Stimulated activated CD8-positive, alpha-beta memory T cell treated with anti-CD3 and anti-CD28 coated beads, Interleukin-15, amount 100 ng/mL, for 24 hours (primary cell): ENCODE data around the gene ATP5F1D.

ENCODE experiments used
- DNase-seq: peaks from one replicate; pipeline ENCODE4 v3.0.0-alpha.2; 2020; ENCODE audit warnings: low read depth

Gene ATP5F1D

DNA sequence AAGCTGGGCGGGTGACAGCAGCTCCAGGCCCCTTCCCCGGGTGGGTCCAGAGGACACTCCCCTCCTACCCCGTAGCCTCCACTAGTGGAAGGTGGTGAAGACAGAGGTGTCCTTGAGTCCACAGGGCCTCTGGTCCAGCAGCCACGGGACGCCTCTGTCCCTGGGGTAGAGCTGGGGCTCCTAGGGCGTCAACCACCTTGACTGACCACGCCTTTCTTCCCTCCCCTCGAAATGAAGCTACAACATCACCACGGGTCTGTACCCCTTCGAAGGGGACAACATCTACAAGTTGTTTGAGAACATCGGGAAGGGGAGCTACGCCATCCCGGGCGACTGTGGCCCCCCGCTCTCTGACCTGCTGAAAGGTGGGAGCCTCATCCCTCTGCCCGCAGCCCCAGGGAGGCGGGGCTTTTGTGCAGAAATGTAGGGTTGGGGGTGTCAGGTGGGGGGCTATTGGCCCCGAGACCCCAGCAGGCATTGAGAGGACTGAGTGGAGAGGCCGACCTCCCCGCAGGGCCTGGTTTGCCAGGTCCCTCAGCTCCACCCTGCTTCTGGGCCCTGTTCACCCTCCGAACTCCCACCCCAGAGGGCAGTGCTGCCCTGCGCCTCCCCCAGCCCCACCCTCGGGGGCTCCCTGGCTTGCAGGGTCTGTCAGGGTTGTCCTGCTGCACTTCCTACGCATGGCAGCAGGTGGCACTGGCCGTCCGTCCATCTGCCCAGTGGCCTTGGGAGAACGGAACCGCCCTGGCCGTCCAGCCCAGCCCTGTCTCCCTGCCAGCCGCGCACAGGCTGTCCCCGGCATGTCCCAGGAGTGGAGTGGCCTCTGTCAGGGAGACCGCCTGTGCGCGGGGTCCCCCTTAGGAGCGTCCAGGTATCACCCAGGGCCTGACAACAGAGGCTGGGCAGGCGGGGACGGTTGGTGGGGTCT is 20.3 kb upstream of the ATP5F1D start:
- DNase-seq, result no peak

DNA sequence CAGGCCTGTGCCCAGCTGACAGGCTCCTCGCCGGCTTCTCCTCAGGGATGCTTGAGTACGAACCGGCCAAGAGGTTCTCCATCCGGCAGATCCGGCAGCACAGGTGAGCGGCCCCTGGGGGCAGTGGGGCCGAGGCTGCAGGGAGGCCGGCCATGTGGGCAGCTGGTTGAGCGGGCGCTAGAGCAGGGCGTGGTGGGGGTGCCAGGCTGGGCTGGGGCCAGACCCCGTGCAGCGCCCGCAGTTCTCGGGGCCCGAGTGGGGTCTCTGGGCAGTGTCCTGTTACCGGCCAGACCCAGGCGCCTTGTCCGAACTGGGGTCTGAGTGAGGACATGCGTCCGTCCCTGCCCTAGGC is 19.7 kb upstream of the ATP5F1D start:
- DNase-seq, result no peak

DNA sequence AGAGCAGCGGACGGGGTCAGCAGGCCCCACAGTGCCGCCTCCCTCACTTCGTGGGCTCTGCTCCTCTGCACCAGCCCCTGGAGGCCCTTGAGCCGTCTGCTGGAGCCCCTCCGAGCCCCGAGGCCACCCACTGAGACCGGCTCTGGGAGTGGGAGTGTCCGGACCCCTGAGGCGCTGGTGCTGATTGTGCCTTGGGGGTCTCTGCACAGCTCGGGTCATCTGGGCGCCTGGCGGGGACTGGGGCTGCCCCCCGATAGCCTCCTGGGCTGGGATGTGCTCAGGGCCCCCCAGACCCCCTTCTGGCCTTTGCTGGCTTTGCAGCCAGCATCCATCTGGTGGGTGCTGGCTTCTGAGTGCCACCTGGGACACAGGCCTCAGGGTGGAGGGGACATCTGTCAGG is 19.2 kb upstream of the ATP5F1D start:
- no peak for DNase-seq

DNA sequence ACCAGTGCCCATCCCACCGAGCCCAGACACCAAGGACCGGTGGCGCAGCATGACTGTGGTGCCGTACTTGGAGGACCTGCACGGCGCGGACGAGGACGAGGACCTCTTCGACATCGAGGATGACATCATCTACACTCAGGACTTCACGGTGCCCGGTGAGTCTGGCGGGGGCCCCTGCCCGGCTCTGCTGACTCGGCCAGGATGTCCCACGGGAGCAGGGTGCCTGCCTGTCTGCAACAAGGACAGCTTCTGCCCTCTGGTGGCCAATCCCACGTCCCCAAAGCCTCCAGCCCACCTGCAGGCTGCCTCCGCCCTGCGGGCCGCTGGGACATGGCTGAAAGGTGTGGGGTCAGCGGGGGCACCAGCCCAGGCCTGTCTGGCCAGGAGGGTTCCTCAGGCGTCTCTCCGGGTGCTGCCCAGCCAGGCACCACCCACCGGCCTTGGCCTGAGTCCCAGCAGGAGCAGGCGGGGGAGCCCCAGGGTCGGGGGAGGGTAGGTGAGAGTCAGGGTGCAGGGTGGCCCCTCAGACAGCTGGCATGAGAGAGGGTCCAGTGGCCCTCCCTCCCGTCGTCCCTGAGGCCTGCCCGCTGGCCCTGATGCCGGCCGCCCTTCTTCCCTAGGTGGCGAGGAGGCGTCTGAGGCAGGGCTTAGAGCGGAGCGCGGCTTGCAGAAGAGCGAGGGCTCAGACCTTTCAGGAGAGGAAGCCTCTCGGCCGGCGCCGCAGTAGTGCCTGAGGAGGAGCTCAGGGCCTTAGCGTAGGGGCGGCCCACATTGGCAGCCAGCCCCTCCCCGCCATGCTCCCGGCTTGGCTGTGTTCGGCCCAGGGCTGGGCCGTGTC is 18.3 kb upstream of the ATP5F1D start:
- no peak for DNase-seq

DNA sequence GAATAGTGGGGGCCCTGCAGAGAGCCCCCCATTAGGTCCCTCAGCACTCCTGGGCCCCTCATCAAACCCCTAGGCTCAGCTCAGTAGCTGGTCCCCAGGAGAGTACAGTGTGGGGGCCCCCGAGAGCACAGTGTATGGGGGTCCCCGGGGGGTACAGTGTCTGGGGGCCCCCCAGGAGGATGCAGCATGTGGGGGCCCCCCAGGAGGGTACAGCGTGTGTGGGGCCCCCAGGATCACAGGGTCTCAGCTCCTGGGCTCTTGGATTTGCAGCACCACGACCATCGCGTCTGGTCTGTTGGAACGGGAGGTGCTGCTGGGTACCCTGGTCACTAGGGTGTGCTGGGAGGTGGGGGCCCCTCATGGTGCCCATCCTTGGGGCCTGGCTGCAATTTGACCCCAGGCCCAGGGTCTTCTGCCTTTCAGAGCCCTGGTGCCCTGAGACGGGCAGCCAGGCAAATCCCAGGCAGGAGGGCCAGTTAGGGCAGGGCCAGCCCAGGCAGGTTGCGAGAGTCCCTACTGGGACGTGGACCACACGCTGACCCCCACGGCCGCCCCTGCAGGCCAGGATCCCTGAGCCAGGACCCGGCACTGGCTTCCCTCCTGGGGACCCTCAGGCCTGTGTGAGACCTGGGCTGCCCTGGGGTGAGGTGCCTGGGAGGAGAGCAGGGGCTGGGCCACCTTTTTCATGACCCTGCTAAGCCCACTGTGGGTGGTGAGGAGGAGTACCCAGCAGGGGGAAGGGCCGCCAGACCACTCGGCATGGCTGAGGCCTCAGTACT is 17.3 kb upstream of the ATP5F1D start:
- DNase-seq, result no peak

DNA sequence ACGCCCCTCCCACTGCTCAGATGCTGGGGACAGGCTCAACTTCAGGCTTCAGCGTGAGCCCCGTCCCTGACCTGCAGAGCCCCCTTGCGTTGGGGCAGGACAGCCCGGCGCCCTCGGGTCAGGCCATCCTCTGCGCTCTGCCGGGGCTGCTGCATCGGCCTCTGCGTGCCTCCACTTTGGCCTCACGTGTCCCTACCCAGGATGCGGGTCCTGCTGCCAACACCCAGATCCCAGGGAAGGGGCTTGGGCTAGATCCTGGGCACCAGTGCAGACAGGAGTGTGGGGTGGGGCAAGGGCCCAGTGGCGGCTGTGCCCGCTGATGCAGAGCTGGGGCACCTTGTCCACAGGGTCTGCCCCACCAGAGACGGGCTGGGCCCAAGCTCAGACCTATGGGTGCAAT is 16.7 kb upstream of the ATP5F1D start:
- no peak for DNase-seq

DNA sequence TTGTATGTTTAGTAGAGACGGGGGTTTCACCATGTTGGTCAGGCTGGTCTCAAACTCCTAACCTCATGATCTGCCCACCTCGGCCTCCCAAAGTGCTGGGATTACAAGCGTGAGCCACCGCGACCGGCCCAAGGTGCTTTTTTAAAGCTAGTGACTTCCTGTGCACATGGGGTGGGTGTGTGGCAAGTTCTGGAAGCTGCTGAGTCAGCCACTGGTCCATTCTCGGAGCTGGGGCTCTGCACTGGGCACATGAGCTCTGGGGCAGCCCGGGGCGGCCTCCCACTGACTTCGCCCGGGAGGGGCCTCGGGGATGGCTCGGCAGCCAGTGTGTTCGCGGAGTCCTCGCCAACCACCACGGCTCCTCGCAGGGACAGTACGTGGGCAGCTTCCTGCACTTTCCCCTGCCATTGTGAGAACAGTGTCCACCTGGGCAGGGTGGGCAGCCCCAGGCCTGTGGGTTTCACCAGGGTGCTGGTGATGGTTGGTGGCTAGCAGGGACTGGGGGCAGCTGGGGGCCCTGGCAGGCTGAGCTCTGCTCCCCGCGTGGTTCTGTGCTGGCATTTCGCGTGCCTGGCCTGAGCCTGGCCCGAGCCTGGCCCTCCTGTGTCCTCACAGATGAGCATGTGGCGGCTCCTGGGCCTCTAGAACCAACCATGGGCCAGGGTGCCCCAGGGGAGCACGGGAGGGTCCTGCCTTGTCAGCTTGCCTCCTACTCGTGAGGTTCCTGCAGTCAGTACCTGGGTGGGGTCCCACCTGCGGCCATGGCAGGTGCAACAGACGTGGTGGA is 15.9 kb upstream of the ATP5F1D start:
- DNase-seq, result no peak

DNA sequence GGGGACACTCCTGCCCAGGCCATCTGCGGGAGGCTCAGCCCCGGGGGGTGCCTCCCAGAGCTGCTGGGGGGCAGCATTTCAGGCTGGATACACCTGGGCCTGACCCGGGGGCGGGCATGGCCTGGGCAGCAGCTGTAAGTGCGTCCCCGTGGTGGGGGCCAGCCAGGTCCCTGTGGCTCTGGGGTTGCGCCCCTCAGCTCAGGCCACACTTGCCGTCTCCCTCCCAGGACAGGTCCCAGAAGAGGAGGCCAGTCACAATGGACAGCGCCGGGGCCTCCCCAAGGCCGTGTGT is 15.4 kb upstream of the ATP5F1D start:
- DNase-seq, result no peak

DNA sequence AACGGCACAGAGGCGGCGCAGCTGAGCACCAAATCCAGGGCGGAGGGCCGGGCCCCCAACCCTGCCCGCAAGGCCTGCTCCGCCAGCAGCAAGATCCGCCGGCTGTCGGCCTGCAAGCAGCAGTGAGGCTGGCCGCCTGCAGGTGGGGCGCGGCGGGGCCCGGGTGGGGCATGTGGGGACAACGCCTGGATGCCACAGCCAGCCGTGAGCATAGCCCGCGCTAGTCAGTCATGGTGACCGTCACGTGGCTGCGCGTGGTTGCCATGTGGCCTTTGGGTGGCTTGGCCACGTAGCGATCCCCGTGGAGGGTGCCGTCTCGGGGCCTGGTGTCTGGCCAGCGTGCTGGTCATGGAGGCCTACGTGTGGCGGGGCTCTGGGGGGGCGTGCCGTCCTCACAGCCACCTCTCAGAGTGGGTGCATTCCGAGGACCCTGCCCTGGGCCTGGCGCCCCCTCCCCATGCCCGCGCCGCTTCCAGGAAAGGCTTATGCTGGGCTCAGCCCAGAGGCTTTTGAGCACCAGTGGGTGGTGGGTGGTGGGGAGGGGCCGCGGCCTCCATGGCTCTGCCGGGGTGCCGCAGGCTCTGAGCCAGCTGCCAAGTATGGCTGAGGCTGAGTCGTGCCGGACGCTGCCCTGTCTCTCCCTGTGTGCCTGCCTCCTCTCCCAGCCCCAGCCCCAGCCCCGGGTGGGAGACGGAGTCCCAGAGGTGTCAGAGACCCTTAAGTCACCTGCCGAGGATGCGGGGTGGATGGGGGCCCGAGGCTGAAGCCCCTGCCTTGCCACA is 14.8 kb upstream of the ATP5F1D start:
- no peak for DNase-seq

DNA sequence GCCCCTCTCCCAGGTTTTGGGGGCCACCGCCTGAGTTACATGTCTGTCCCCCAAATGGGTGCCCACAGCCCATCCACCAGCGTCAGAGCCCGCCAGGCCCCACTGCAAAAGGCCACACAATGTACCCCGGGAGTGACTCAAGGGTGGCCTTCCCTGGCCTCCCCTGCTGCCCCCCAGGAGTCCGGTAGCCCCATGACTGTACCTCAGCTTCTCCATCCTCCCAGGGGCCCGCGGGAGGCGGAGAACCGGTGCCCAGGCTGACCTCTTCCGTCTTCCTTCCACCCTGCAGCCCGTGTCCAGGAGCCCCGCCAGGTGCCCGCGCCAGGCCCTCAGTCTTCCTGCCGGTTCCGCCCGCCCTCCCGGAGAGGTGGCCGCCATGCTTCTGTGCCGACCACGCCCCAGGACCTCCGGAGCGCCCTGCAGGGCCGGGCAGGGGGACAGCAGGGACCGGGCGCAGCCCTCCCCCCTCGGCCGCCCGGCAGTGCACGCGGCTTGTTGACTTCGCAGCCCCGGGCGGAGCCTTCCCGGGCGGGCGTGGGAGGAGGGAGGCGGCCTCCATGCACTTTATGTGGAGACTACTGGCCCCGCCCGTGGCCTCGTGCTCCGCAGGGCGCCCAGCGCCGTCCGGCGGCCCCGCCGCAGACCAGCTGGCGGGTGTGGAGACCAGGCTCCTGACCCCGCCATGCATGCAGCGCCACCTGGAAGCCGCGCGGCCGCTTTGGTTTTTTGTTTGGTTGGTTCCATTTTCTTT is 14.1 kb upstream of the ATP5F1D start:
- no peak for DNase-seq

DNA sequence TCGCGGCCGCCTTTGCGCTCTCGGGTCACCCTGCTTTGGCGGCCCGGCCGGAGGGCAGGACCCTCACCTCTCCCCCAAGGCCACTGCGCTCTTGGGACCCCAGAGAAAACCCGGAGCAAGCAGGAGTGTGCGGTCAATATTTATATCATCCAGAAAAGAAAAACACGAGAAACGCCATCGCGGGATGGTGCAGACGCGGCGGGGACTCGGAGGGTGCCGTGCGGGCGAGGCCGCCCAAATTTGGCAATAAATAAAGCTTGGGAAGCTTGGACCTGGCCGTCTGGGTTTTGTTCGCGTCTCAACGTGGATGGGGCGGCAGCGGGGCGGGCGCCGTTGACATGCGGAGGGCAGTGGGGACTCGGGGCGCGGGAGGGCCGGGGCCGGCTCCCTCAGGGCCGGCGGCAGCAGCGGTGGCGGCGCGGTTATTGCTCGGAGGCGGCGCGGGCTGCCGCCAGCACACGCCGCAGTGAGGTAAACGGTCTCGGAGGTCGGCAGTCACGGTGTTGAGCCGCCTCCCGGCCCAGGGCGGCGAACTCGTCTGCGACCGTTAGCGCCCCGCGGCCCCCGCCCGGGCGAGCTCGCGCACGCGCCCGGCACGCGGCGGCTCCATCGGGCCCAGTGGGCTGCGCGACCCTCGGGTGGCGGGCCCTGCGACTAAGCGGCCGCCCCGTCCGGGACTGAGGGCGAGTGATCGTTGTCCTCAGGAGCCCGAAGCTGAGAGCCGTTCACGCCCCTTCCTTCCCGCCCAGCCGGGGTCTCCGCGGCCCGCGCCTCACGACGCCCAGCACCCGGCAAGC is 13.2 kb upstream of the ATP5F1D start:
- no peak for DNase-seq

DNA sequence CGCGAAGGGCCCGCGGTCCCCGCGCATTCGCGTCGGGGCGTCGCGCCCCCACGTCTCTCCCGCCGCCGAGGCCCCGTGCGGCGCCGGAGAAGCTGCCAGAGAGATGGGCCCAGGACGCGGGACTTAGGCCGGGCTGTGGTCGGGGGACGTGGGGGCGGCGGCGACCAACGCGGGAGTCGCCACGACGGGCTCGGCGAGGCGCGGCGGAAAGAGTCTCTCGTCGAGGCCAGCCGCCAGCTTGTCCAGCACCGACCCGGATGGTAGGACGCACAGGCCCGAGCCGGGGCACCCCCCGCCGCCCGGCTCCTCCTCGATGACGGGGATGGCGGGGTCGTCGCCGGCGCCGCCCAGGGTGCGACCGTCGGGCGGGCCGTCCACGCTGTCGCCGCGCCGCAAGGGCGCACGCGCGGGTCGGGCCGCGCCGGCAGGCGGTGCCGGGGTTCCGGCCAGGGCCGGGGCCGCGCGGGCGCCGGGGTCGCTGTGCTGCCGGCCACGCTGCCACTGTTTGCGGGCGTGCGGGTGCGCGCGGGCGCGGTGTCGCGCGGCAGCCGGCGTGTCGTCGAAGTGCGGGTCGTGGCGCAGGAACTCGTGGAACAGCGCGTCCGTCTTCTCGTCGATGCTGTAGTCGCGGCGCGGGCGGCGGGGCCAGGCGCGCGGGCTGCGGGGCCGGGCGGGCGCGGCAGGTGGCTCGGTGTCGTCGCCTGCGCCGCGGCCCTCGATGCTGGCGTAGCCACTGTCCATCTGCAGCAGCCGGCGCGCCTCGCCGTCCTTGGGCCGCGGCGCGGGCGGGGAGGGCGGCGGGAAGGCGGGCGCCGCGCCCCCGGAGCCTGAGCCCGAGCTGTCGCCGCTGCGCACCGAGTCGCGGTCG is 12.3 kb upstream of the ATP5F1D start:
- no peak for DNase-seq

DNA sequence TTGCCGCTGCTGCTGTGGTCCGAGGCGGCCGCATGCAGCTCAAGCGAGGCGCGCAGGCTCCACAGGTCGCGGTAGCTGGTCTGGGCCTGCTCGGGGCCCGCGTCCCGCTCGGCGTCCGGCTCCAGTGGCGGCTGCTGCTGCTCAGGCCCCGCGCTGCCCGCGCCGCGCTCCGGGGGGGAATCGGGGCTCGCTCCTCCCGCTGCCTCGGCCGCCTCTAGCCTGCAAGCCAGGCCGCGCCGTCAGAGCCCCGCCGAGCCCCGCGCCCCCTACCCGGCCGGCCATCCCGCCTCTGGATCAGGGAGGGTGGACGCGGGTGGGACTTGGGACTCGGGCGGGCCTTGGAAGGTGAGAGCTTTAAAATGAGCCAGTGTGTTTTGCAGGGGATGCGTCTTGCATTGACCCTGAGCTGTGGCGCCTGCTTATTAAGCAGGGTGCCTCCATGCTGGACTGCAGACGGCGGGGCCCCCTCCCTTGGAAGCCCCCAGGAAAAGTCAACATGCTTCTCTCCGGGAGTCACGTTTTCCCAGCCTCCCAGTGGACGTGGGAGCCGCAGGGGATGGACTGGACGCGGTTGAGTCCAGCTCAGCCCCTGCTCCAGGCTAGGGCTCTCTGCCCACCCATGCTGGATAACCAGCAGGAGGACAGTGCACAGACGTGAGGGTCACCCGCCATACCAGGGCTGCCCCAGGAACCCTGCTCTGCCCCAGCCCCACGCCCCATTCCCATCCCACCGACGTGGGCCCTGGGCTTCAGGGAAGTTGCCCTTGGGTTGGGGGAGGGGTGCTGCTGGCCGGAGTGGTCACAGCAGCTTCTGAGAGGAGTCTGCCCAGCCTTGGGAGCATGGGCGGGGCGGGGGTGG is 11.4 kb upstream of the ATP5F1D start:
- no peak for DNase-seq

DNA sequence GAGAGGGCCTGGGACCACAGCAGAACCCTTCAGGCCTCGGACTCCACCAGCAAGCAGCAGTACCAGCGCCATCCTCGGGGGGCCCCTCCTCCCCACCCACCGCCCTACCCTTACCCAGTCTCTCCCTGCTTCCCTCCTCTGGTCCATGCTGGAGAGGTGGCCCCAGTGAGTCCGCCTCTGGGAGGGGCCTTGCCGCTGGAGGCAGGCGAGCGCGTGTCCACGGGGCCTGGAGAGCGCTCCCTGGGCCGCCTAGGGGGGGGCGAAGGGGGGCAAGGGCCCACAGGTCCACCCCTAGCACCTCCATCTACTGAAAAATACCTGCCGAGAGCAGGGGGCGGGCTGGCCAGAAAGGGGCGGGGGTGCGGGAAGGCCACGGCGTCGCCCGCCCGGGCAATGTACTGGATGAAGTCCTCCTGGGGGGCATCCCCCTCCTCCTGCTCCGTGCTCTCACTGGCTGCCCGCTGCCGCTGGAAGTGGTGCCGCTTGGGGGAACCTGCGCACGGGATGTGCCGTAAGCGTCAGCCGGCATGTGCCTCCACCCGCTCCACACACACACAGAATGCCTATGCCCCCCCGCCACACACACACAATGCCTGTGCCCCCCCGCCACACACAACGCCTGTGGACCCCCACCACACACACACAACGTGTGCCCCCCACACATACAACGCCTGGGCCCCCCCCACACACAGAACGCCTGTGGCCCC is 10.6 kb upstream of the ATP5F1D start:
- DNase-seq, result no peak

DNA sequence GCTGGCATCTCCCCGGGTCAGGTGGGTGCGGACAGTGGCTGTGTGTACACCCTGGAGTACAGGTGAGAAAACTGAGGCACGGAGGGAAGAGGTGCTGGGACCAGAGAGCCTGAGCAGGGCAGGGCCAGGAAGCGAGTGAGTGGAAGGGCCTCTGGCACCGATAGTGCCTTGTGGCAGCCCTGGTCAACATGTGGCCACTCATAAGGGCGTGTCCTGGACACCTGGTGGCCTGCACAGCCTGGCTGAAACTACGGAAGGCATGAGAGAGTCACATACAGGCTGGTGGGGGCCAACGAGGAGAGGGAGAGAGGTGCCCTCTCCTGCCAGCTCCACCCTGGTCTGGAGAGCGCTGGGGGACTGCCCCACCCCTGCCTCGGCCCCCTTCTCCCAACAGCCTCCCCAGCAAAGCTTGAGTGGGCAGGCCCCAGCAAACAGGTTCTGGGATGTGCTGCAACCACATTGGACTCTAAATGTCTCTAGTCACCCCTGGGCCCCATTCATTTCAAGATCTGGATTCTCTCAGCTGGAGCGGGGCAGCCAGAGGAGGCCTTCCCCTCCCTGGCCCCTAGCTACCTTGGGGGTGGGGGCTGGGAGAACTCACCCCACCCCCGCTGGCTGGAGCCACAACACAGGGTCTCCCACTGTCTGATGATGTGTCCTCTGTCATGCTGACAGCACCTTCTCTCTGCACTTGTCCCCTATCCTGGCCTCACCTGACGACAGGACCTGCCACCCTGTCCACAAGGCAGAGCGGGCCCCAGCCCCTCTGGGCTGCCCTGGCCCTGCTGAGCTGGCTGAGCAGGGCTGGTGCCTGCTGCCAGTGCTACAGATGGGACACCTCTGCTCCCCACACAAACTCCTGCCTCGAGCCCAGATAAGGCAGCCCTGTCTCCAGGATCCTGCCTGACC is 9.6 kb upstream of the ATP5F1D start:
- DNase-seq, result no peak

DNA sequence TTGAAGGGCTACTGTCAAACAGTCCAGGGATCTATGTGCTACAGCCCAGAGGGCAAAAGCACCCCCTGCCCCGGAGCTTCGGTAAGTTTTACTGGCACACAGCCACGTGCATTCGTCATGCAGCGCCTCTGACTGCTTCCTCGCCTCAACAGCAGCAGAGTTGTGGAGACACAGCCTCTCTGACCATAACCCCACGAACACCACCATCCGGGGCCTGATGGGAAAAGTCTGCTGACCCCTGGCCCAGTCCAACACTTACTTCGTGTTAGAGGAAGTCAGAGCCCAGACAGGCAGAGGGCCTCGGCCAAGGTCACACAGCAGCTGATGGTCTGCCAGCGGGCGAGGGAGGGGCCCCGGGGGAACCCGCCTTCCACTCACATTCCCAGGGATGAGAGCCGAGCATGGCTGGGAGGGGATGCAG is 8.9 kb upstream of the ATP5F1D start:
- no peak for DNase-seq
